Panc1 (cell line): ENCODE results near the gene PCDHGB4. TPM values are rescaled to one million over a fixed set of nuclear protein-coding genes. Genes with fewer than 3 reads are reported as not detected.
"Not testable (repeated sequence)": the region's sequence is repeated elsewhere in the genome, so short reads cannot be mapped to it uniquely, and the experiment has no call there.

Source experiments
- ATAC-seq: fragments of 200-7000 bp; cut with Tn5 transposase; 2 replicates; pipeline ENCODE4 v1.9.1; 2020; ENCODE audit warnings: mild to moderate bottlenecking, moderate library complexity
- BruUV-seq: library from RNA; stranded (reverse); fragments of 400-500 nt; replicated peaks from 2 replicates; lab custom pipeline; 2021; lab: Mats Ljungman, UMichigan
- CTCF ChIA-PET: fragments of 300-600 bp; sonication (Branson Sonifier 250); formaldehyde crosslinking; loops from one replicate; lab custom pipeline; 2022; ENCODE audit warnings: antibody characterized with exemption; lab: Charles Lee
- POLR2A ChIA-PET: fragments of 300-600 bp; sonication (Branson Sonifier 250); formaldehyde crosslinking; loops from one replicate; lab custom pipeline; 2022; ENCODE audit warnings: antibody characterized with exemption; lab: Charles Lee
- DNase-seq: peaks from one replicate; pipeline ENCODE4 v3.0.0-alpha.2; 2010; ENCODE audit warnings: low read depth, low spot score
- H3K27ac ChIP-seq: 2 replicates; pipeline ENCODE4 v1.5.1; 2011; ENCODE audit warnings: mild to moderate bottlenecking, low read length, inconsistent platforms
- H3K27me3 ChIP-seq: fragments of 200-500 bp; sonication (Bioruptor generic); 2 replicates; pipeline ENCODE4 v1.6.0; 2014; ENCODE audit warnings: low read length, inconsistent platforms; ENCODE audit not compliant: control insufficient read depth, insufficient read depth
- H3K36me3 ChIP-seq: fragments of 200-500 bp; sonication (Bioruptor generic); 2 replicates; pipeline ENCODE4 v1.5.1; 2014; ENCODE audit warnings: inconsistent platforms, mild to moderate bottlenecking, low read length, moderate library complexity; ENCODE audit not compliant: control insufficient read depth, insufficient read depth
- H3K4me1 ChIP-seq: 2 replicates; pipeline ENCODE4 v1.5.1; 2011; ENCODE audit warnings: inconsistent platforms, mild to moderate bottlenecking, low read length, moderate library complexity; ENCODE audit not compliant: control insufficient read depth, insufficient read depth
- H3K4me3 ChIP-seq, 2 experiments: 2 replicates each; pipeline ENCODE4 v1.5.1; 2011 to 2012; ENCODE audit warnings: low read depth in 2 of 2, low read length in 2 of 2, mild to moderate bottlenecking in 2 of 2, inconsistent platforms in 1 of 2, moderate library complexity in 1 of 2
- H3K9me3 ChIP-seq: fragments of 200-500 bp; sonication (Bioruptor generic); 2 replicates; pipeline ENCODE4 v1.5.1; 2014; ENCODE audit warnings: low read depth, mild to moderate bottlenecking, inconsistent platforms, low read length, moderate library complexity; ENCODE audit not compliant: control insufficient read depth, insufficient read depth
- TCF7L2 ChIP-seq: IDR thresholded peaks from 2 replicates; pipeline ENCODE4 v1.6.1; 2011; ENCODE audit warnings: mild to moderate bottlenecking, low read depth, low read length, inconsistent platforms
- in situ Hi-C: cut with HindIII; loops from 2 replicates; pipeline ENCODE4 v1.10.0; 2016; ENCODE audit warnings: low sequenced_read_pairs, low pct_unique_long_range_greater_than_20kb
- intact Hi-C: fragments of 100-400 bp; cut with micrococcal nuclease; formaldehyde crosslinking; loops from one replicate; pipeline ENCODE4 v1.10.0; 2022; ENCODE audit not compliant: unreplicated experiment
- total RNA-seq: library from RNA; stranded (reverse); gene quantifications from one replicate; pipeline ENCODE4 v1.2.1, GENCODE V29; 2021; ENCODE audit not compliant: unreplicated experiment
- TF ChIP-seq, protein P1 (sequence below), 2 experiments: IDR thresholded peaks; 2 replicates each; pipeline ENCODE4 v1.6.1; 2011 to 2012; ENCODE audit warnings: low read depth in 2 of 2, control low read depth in 1 of 2, low read length in 1 of 2, mild to moderate bottlenecking in 1 of 2, moderate library complexity in 1 of 2; ENCODE audit not compliant: insufficient read depth in 1 of 2
- TF ChIP-seq, protein P2 (sequence below): fragments of 450-650 bp; IDR thresholded peaks from 2 replicates; pipeline ENCODE4 v1.5.1; 2017; ENCODE audit warnings: mild to moderate bottlenecking

PCDHGB4 gene
- total RNA-seq, 1 experiment from 2014 or later = 0.21 TPM

GRCh38 chr5:141412854-141413539, 25.5 kb downstream of the PCDHGB4 start, which contains the start of gene PCDHGA10:
TSS of gene PCDHGA10 (plus strand) at chr5:141412987. CDS start at chr5:141413176, 189 bp downstream.
- POLR2A ChIA-PET = no interaction called here
- ATAC-seq (peak; percentile 72), DNase-seq (no peak)
- no peaks in the 10 kb centered on the region for H3K27me3 ChIP-seq
- intact Hi-C loops (loop anchor here (2.0 to 10.0 kb wide), 3 partner anchors 48 to 191 kb away; partner anchors contain the start of genes PCDHB14 and PCDHGA5), in situ Hi-C loops (no loop called here)
- no peak within 1 kb of the TSS for H3K27ac ChIP-seq
- H3K4me3 ChIP-seq = peak within 1 kb of the TSS in 1 of 2 experiments; percentile 7; a peak in 1 of 4 replicates
- TF ChIP-seq, protein P1, sequence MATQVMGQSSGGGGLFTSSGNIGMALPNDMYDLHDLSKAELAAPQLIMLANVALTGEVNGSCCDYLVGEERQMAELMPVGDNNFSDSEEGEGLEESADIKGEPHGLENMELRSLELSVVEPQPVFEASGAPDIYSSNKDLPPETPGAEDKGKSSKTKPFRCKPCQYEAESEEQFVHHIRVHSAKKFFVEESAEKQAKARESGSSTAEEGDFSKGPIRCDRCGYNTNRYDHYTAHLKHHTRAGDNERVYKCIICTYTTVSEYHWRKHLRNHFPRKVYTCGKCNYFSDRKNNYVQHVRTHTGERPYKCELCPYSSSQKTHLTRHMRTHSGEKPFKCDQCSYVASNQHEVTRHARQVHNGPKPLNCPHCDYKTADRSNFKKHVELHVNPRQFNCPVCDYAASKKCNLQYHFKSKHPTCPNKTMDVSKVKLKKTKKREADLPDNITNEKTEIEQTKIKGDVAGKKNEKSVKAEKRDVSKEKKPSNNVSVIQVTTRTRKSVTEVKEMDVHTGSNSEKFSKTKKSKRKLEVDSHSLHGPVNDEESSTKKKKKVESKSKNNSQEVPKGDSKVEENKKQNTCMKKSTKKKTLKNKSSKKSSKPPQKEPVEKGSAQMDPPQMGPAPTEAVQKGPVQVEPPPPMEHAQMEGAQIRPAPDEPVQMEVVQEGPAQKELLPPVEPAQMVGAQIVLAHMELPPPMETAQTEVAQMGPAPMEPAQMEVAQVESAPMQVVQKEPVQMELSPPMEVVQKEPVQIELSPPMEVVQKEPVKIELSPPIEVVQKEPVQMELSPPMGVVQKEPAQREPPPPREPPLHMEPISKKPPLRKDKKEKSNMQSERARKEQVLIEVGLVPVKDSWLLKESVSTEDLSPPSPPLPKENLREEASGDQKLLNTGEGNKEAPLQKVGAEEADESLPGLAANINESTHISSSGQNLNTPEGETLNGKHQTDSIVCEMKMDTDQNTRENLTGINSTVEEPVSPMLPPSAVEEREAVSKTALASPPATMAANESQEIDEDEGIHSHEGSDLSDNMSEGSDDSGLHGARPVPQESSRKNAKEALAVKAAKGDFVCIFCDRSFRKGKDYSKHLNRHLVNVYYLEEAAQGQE (IDR thresholded peaks at IDR 0.05; ENCODE audit: insufficient read depth in 1 of 2, low read depth in 2 of 2, low read length in 1 of 2) = no peak
- TF ChIP-seq, protein P2, sequence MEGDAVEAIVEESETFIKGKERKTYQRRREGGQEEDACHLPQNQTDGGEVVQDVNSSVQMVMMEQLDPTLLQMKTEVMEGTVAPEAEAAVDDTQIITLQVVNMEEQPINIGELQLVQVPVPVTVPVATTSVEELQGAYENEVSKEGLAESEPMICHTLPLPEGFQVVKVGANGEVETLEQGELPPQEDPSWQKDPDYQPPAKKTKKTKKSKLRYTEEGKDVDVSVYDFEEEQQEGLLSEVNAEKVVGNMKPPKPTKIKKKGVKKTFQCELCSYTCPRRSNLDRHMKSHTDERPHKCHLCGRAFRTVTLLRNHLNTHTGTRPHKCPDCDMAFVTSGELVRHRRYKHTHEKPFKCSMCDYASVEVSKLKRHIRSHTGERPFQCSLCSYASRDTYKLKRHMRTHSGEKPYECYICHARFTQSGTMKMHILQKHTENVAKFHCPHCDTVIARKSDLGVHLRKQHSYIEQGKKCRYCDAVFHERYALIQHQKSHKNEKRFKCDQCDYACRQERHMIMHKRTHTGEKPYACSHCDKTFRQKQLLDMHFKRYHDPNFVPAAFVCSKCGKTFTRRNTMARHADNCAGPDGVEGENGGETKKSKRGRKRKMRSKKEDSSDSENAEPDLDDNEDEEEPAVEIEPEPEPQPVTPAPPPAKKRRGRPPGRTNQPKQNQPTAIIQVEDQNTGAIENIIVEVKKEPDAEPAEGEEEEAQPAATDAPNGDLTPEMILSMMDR = peak; percentile 87
- H3K36me3 ChIP-seq = no peaks in the 10 kb centered on the region
- no peaks in the 10 kb centered on the region for H3K4me1 ChIP-seq
- H3K9me3 ChIP-seq = no peaks in the 10 kb centered on the region
- CTCF ChIA-PET = interaction anchor here (0.5 to 2.2 kb wide), 17 partner anchors 17 to 244 kb away, joined by 3 to 11 read pairs (median 4); partner anchors contain the start of genes PCDHB11, PCDHB14, PCDHGA1 and PCDHGA12
- no TSS peak for BruUV-seq

GRCh38 chr5:141413540-141414069, 26.1 kb downstream of the PCDHGB4 start:
- Histone ChIP-seq H3K27me3 (no peaks in the 10 kb centered on the region), H3K9me3 (no peaks in the 10 kb centered on the region), H3K36me3 (no peaks in the 10 kb centered on the region), H3K27ac (no peak overlapping the region), H3K4me1 (no peaks in the 10 kb centered on the region; the same call in 1 of the 2 replicates), H3K4me3 (no peak overlapping the region)
- in situ Hi-C loops (no loop called here), intact Hi-C loops (loop anchor here (2.0 to 10.0 kb wide), 3 partner anchors 49 to 191 kb away; partner anchors contain the start of genes PCDHB14 and PCDHGA5)
- DNase-seq = no peak
- no TSS peak for BruUV-seq
- no peak for ATAC-seq
- CTCF ChIA-PET = interaction anchor here (0.6 to 2.2 kb wide), 10 partner anchors 11 to 244 kb away, joined by 3 to 11 read pairs (median 4); partner anchors contain the start of genes PCDHB14, PCDHGA1, PCDHGA9 and PCDHGB2
- POLR2A ChIA-PET = no interaction called here
- TF ChIP-seq, protein P2 = no peak
- TF ChIP-seq, protein P1 (IDR thresholded peaks at IDR 0.05; ENCODE audit: insufficient read depth in 1 of 2, low read depth in 2 of 2, low read length in 1 of 2) = no peak
- TF ChIP-seq TCF7L2 = no peak

DNA sequence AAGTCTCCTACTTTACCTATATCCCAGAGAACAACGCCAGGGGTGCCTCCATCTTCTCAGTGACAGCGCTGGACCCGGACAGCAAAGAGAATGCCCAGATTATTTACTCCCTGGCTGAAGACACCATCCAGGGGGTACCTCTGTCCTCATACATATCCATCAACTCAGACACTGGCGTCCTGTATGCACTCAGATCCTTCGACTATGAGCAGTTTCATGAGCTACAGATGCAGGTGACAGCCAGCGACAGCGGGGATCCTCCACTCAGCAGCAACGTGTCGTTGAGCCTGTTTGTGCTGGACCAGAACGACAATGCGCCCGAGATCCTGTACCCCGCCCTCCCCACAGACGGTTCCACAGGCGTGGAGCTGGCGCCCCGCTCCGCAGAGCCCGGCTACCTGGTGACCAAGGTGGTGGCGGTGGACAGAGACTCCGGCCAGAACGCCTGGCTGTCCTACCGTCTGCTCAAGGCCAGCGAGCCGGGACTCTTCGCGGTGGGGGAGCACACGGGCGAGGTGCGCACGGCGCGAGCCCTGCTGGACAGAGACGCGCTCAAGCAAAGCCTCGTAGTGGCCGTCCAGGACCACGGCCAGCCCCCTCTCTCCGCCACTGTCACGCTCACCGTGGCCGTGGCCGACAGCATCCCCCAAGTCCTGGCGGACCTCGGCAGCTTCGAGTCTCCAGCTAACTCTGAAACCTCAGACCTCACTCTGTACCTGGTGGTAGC, 27.2 kb downstream of the PCDHGB4 start:
- H3K9me3 ChIP-seq, H3K4me1 ChIP-seq, H3K36me3 ChIP-seq, in situ Hi-C loops, BruUV-seq, DNase-seq, H3K27me3 ChIP-seq, H3K4me3 ChIP-seq, H3K27ac ChIP-seq, ATAC-seq, POLR2A ChIA-PET: not testable (repeated sequence)
- intact Hi-C loops = loop anchor here (5.0 to 10.0 kb wide), 2 partner anchors 50 to 192 kb away; partner anchors contain the start of genes PCDHB14 and PCDHGA5
- CTCF ChIA-PET = interaction anchor here (0.7 to 2.2 kb wide), 2 partner anchors 69 to 191 kb away, joined by 11 to 13 read pairs; partner anchors contain the start of gene PCDHB14
